HG03097 (cell line): Measurements from ENCODE around the gene B3GNT2.
"Not testable (repeated sequence)": the region's sequence is repeated elsewhere in the genome, so short reads cannot be mapped to it uniquely, and the experiment has no call there.

Experiments
- ATAC-seq: cut with Tn5 transposase; IDR thresholded peaks from one replicate; pipeline ENCODE4 v1.9.1; 2021; ENCODE audit not compliant: unreplicated experiment, low FRiP score

Gene B3GNT2

DNA sequence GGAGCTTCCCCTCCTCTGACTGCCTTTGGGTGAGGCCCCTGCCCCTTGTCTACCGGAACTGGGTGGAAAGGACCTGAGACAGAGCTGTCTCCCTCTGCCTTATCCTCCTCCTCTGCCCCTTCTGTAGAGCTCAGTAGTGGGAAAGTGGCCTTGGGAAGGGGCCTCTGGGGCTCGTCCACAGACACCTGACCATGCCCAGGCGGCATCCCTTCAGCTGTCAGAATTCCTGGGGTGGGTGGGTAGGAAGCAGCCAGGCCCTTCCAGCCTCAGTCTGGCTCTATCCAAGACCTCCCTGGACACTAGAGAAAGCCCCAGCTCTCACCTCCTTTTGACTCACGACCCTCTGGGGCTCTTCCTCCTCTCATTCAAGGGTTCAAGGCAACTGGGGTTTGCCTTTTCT, 35.6 kb downstream of the B3GNT2 start:
- ATAC-seq: no peak

DNA sequence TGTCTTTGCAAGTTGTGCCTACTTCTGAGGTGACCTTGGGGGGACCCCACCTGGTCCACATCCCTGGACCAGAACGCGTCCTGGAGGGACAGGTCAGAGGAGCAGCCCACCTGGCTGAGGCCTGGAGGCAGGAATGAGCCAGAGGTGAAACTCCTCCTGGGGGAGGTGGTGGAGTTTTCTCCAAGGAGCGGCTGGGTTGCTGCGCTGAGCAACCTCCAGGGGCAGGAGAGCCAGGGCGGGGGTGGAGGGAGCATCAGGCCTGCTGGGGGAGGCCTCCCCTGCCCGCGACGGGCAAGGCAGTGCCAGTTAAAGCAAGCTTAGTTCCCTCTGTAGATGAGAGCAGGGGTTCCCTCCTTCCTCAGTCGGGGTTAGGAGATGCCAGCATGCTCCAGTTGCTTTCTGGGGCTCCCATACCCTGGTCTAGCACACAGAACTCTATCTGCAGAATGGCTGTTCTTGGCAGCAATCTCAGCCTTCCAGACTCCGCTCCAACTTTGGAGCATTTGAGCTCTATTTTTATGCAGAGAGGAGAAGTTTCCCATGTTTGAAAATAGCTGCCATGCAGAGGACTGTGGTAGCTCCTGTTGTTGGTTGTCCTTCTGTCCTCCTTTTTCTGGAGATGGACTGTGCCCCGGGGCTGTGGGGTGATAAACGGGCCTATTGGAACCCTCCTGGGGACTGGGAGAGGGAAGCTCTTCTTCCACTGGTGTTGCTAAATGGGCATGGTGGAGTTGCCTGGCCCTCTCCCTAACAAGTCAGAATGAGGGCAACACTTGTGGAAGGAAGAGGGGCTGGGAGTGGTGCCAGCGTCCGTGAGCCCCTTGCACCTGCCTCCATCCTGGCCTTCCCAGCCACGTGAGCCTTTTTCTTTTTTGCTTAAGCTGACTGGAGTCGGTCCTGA, 39.1 kb downstream of the B3GNT2 start:
- no peak for ATAC-seq

- no peak for ATAC-seq
Measured at GRCh38 chr2:62236499-62236898, 40.6 kb downstream of the B3GNT2 start.

- ATAC-seq: no peak
Measured at GRCh38 chr2:62238236-62238635, 42.3 kb downstream of the B3GNT2 start.

DNA sequence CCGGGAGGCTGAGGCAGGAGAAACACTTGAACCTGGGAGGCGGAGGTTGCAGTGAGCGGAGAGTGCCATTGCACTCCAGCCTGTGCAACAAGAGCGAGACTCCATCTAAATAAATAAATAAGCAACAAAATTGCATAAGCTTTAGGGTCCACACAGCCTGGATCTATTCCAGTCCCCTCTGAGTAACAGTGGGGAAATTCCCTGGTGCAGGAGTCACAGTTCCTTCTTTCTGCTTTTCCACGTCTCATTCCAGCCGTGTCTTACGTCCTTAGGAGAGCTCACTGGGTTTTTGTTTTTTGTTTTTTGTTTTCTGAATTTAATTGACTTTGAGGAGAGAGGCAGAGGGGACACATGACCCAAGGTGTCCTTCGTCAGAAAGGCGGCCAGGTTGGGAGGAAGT, 44.6 kb downstream of the B3GNT2 start:
- ATAC-seq: no peak

GRCh38 chr2:62243983-62244382, 48.1 kb downstream of the B3GNT2 start:
- ATAC-seq: no peak

DNA sequence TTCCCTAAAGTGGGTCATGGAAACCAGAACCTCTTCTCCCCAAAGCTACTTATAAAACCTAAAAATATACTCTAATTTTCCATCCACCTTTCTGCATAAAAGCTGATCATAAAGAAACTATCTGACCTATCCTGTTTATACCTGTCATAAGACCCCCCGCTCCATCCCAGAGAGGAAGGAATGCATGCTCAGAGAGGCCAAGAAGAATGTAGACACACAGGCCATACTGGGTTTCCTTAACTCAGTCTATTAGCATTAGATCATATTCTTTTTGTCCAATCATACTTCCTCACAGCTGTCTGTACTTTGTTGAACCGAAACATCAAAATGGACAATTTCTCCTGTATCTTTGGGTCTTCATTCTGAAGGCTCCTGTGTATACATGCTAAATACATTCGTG, 52.3 kb downstream of the B3GNT2 start:
- ATAC-seq: no peak

GRCh38 chr2:62250239-62250638, 54.3 kb downstream of the B3GNT2 start:
- ATAC-seq: no peak

- no peak for ATAC-seq
Measured at GRCh38 chr2:62254424-62255266, 58.7 kb downstream of the B3GNT2 start.

DNA sequence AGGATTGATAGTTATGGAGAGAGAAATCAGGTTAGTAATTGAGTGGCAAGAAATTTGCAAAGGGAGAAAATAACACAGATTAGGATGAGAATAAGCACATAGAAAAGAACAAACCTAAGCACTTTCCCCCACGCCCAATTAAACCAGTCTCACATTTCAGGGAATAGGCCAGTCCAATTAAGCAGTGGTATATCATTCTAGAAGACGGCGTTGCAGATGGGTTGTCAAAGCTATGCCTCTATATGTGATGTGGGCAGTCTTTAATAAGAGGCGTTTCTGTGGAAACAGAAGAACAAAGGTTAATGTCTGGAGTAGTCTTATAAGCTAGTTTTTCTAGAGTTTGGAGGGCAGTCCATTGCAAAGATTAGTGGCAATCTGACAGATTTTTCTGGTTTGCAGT, 61.6 kb downstream of the B3GNT2 start:
- no peak for ATAC-seq

- no peak for ATAC-seq
Measured at GRCh38 chr2:62263076-62263715, 67.3 kb downstream of the B3GNT2 start.

GRCh38 chr2:62264186-62264585, 68.3 kb downstream of the B3GNT2 start:
- no peak for ATAC-seq

GRCh38 chr2:62265106-62265505, 69.2 kb downstream of the B3GNT2 start:
- no peak for ATAC-seq

DNA sequence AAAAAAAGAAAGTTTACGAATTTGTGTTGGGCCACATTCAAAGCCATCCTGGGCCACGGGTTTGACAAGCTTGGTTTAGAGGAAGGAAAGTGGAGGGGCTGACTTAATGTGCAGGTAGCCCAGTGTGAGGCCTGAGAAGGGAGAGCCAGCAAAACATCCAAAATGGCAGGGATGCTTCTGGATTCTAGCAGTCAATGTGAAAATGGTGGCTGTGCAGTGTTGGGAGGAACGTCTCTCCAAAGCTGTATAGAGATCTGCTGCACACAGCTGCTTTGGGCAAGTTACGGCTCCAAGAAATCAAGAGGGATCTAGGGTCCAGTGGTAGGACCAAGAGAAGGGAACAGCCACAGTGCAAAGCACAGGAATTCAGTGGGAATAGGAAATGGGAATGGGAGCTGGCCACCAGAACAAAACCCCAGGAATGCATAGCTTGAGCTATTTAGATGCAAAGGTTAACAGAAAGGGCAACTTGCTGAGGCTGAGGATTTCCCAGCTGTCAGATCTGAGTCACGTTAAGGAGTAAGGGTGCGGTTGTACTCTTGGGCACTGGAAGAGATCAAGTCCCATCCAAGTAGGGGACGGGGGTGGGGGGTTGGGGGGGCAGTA, 70.6 kb downstream of the B3GNT2 start:
- no peak for ATAC-seq

DNA sequence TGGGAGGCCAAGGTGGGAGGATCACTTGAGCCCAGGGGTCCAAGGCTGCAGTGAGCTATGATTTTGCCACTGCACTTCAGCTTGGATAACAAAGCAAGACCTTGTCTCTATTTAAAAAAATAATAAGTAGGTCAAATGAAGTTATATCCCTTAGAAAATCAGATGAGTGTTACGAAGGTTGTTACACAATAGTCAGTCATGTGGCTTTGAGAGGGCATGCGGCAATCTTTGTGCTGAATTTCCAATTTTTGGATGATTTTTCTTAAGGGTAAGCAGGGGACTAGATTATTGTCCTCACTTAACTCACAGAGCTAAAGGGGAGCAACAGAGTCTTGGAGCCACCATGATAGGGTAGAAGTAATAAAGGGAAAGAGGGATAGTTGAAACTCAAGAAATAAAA, 71.8 kb downstream of the B3GNT2 start:
- no peak for ATAC-seq

DNA sequence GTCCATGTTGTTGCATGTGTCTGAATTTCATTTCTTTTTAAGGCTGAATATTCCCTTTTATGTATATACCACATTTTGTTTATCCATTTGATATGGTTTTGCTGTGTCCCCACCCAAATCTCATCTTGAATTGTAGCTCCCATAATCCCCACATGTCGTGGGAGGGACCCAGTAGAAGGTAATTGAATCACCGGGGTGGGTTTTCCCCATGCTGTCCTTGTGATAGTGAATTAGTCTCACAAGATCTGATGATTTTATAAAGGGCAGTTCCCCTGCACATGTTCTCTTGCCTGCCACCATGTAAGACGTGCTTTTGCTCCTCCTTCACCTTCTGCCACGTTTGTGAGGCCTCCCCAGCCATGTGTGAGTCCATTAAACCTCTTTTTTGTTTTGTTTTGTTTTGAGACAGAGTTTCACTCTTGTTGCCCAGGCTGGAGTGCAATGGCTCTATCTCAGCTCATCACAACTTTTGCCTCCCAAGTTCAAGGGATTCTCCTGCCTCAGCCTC, 72.8 kb downstream of the B3GNT2 start:
- ATAC-seq: not testable (repeated sequence)

DNA sequence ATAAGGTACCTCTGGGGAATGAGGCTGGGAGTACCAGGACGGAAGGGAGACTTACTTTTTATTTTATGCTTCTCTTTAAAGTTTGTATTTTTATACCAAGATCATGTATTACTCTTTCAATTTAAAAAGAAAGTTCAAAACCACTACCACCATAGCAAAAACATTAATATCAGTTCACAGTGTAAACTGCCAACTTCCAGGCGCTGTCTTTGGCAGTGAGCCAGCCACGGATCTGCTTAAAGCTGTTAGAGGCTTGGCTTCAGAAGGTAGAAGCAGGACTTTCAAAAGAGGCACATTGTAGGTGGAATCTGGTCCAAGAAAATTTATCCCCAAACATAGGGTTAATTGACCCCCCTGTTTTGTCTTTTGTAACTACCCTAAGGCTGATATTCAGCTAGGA, 74.8 kb downstream of the B3GNT2 start:
- no peak for ATAC-seq
